Suprapubic skin (tissue), 4 donors: ENCODE results near the gene EIF2AK3.

Experiments
- EP300 ChIP-seq: sonication (generic); formaldehyde crosslinking; IDR thresholded peaks from one replicate; pipeline ENCODE4 v1.6.1; 2017; ENCODE audit warnings: antibody characterized with exemption
- POLR2A ChIP-seq, 2 donors: fragments of 450-650 bp; IDR thresholded peaks; one replicate each; pipeline ENCODE4 v1.6.1; 2017; ENCODE audit warnings: antibody characterized with exemption in 2 of 2, mild to moderate bottlenecking in 2 of 2, moderate library complexity in 2 of 2
- POLR2AphosphoS5 ChIP-seq, 3 donors: sonication (generic); formaldehyde crosslinking; IDR thresholded peaks; one replicate each; pipeline ENCODE4 v1.6.1; 2017; ENCODE audit warnings: antibody characterized with exemption in 3 of 3
- TF ChIP-seq, protein P1 (sequence below), 2 donors: fragments of 200-600 bp in 1 of 2; fragments of 450-650 bp in 1 of 2; sonication (generic) in 1 of 2; IDR thresholded peaks; one replicate each; pipeline ENCODE4 v1.5.1; 2016 to 2019; ENCODE audit warnings: antibody characterized with exemption in 2 of 2, mild to moderate bottlenecking in 1 of 2, moderate library complexity in 1 of 2

DNA sequence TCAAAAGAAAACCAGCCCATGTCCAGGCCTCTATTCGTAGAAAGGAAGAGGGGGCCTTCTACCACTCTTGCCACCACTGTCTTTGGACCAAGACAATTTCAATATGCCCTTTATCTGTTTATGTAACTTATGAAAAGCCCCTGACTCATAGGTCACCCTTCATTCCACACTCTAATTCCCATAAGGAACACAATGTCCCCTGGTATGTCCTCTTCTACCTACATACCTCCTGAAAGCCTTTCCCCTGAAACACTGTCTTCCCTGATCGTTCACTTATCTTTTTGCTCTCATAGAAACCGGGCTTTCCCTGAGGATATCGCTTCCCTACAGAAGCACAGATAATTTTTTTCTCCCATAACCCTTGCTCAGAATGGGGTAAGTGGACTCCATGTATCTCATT lies 13.3 kb downstream of the EIF2AK3 start:
- TF ChIP-seq, protein P1, sequence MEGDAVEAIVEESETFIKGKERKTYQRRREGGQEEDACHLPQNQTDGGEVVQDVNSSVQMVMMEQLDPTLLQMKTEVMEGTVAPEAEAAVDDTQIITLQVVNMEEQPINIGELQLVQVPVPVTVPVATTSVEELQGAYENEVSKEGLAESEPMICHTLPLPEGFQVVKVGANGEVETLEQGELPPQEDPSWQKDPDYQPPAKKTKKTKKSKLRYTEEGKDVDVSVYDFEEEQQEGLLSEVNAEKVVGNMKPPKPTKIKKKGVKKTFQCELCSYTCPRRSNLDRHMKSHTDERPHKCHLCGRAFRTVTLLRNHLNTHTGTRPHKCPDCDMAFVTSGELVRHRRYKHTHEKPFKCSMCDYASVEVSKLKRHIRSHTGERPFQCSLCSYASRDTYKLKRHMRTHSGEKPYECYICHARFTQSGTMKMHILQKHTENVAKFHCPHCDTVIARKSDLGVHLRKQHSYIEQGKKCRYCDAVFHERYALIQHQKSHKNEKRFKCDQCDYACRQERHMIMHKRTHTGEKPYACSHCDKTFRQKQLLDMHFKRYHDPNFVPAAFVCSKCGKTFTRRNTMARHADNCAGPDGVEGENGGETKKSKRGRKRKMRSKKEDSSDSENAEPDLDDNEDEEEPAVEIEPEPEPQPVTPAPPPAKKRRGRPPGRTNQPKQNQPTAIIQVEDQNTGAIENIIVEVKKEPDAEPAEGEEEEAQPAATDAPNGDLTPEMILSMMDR (IDR thresholded peaks at IDR 0.05), result no peak
- TF ChIP-seq POLR2A (IDR thresholded peaks at IDR 0.05) (no peak), POLR2AphosphoS5 (IDR thresholded peaks at IDR 0.05) (no peak), EP300 (no peak)
